Mucosa of gallbladder (tissue), 1 donor: Measurements from ENCODE around the gene PRSS58. TPM values are rescaled to one million over a fixed set of nuclear protein-coding genes. Genes with fewer than 3 reads are reported as not detected.

ENCODE experiments used
- total RNA-seq: library from RNA; stranded (reverse); gene quantifications from one replicate; pipeline ENCODE4 v1.2.1, GENCODE V29; 2021
- donor health status: DM: no; HTN: no; CAD: no.

PRSS58 gene
- total RNA-seq, 1 donor from 2014 or later = not detected

Other genes starting within 250 kb of the PRSS58 start
- gene MGAM2, start 146.3 kb downstream of the PRSS58 start, total RNA-seq = 2.6 TPM